K562 (cell line): ENCODE data around the gene TCAP. TPM values are rescaled to one million over a fixed set of nuclear protein-coding genes. Genes with fewer than 3 reads are reported as not detected.
A peak's percentile ranks its signal among the peaks of the same experiment; 100 is the strongest.

ENCODE experiments used
- ATF1 ChIP-seq, 2 experiments: fragments of 450-650 bp in 1 of 2; IDR thresholded peaks; 2 replicates each; pipeline ENCODE4 v1.6.1; 2016; ENCODE audit warnings: missing compliant biosample characterization in 1 of 2, missing genetic modification characterization in 1 of 2
- HDAC6 ChIP-seq: IDR thresholded peaks from 2 replicates; pipeline ENCODE4 v1.6.1; 2012; ENCODE audit warnings: low read depth, mild to moderate bottlenecking, control low read depth, inconsistent platforms, low read length, moderate library complexity
- ILF3 ChIP-seq: fragments of 450-650 bp; IDR thresholded peaks from 2 replicates; pipeline ENCODE4 v1.6.1; 2018; ENCODE audit warnings: antibody characterized with exemption, mild to moderate bottlenecking, moderate library complexity, borderline replicate concordance
- KDM4B ChIP-seq, 2 experiments: fragments of 450-650 bp in 1 of 2; sonication (generic) in 1 of 2; IDR thresholded peaks; 2 replicates each; pipeline ENCODE4 v1.6.1; 2016 to 2017; ENCODE audit warnings: borderline replicate concordance in 2 of 2, antibody characterized with exemption in 1 of 2, low read depth in 1 of 2, mild to moderate bottlenecking in 1 of 2
- MXI1 ChIP-seq: IDR thresholded peaks from 2 replicates; pipeline ENCODE4 v1.6.1; 2011; ENCODE audit warnings: low read depth, mild to moderate bottlenecking, improper control_type of control experiment, low read length
- NRF1 ChIP-seq, 2 experiments: fragments of 450-650 bp; IDR thresholded peaks in 1 of 2; conservative IDR thresholded peaks in 1 of 2; 2 replicates each; pipeline ENCODE4 v1.6.1; 2014; ENCODE audit warnings: mild to moderate bottlenecking in 2 of 2
- POLR2AphosphoS5 ChIP-seq: IDR thresholded peaks from 2 replicates; pipeline ENCODE4 v1.6.1; 2011; ENCODE audit warnings: mild to moderate bottlenecking, low read depth, low read length, moderate library complexity; ENCODE audit not compliant: control insufficient read depth, insufficient read depth
- POLR3G ChIP-seq: IDR thresholded peaks from 2 replicates; pipeline ENCODE4 v1.6.1; 2011; ENCODE audit not compliant: insufficient read length, insufficient replicate concordance; ENCODE audit errors: extremely low read depth
- SMARCA4 ChIP-seq: fragments of 450-650 bp; IDR thresholded peaks from 2 replicates; pipeline ENCODE4 v1.6.1; 2016
- ZNF311 ChIP-seq: fragments of 250-450 bp; sonication (Bioruptor Pico); IDR thresholded peaks from 2 replicates; pipeline ENCODE4 v1.4.0; 2020; ENCODE audit warnings: mild to moderate bottlenecking, moderate library complexity
- polyA plus RNA-seq, 8 experiments: library from polyadenylated mRNA; depleted of rRNA in 4 of 8; stranded (reverse) in 5 of 8; unstranded in 3 of 8; fragments of >200 nt; fragmentation: Nextera tagmentation in 2 of 8; fragmentation: Illumina TruSeq in 1 of 8; extraction: Ambion mirVana in 2 of 8; extraction: Trizol in 1 of 8; gene quantifications; 2 replicates each; pipeline versions ENCODE4 v1.2.1 to v1.2.3, GENCODE V29; 2011 to 2014; ENCODE audit warnings: inconsistent platforms in 1 of 8, missing spikeins in 1 of 8
- total RNA-seq, 7 experiments: library from RNA; depleted of rRNA in 6 of 7; stranded (reverse); fragments of >200 nt in 6 of 7; fragmentation: Illumina TruSeq in 2 of 7; extraction: Trizol in 2 of 7; gene quantifications; 2 replicates each; pipeline versions ENCODE4 v1.2.1 to v1.2.3, GENCODE V29; 2011 to 2021; ENCODE audit warnings: low replicate concordance in 1 of 7
- TF ChIP-seq, protein P1 (sequence below): fragments of 450-650 bp; IDR thresholded peaks from 2 replicates; pipeline ENCODE4 v1.7.1; 2018; ENCODE audit warnings: mild to moderate bottlenecking, low read depth; ENCODE audit not compliant: partially characterized antibody
- TF ChIP-seq, protein P2 (sequence below), 3 experiments: fragments of 200-800 bp in 1 of 3; fragments of 250-450 bp in 1 of 3; fragments of 450-650 bp in 1 of 3; sonication (Bioruptor Pico) in 1 of 3; sonication (Bioruptor generic) in 1 of 3; formaldehyde crosslinking in 1 of 3; IDR thresholded peaks; 2 replicates each; pipeline versions ENCODE4 v1.6.1 to v1.8.0; 2016 to 2022; ENCODE audit warnings: mild to moderate bottlenecking in 2 of 3, missing genetic modification characterization in 2 of 3, missing compliant biosample characterization in 1 of 3, moderate library complexity in 1 of 3
- TF ChIP-seq, protein P3 (sequence below): fragments of 450-650 bp; IDR thresholded peaks from 2 replicates; pipeline ENCODE4 v1.6.1; 2016; ENCODE audit warnings: borderline replicate concordance

TCAP gene
- total and polyA plus RNA-seq, 9 of the 15 experiments (the other 6 are each of a cell fraction or from before 2014, with no cell fraction given): 0.33 to 1.4 (median 0.82) TPM; not detected in 2

DNA sequence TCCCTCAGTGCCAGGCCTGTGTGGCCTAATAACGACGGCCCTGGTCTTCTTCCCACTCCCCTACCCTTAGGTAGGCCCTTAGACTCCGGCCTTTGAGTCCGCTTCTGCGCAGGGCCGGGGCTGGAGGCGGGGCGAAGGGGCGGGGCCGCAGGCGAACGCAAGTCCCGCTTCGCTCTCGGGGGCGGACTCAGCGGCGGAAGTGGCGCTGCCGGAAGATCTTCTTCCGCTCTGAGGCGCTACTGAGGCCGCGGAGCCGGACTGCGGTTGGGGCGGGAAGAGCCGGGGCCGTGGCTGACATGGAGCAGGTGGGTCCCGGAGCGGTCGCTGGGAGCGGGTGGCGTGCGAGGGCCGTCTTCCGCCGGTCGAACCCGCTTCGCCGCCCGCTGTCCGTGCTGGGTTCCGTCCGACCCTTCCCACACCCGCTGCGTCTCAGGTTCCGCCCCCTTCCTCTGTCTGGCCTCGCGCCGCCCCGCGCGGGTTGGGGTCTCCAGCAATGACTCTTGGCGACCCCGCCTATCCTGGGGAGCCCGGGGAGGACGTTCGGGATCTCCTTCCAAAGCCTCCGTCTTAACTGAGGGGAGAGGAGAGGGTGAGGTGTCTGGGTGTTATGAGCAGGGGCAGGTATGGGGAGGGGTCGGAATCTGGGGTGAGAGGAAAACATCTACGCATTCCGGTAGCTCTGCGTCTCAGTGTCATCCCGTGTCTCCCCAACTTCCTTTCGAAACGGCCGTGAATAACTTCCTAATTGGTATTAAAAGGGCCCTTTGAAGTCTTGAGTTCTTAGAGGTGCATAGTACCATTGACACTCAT is 28.0 kb upstream of the TCAP start, which contains the start of gene STARD3 (continued):
- TF ChIP-seq, protein P1, sequence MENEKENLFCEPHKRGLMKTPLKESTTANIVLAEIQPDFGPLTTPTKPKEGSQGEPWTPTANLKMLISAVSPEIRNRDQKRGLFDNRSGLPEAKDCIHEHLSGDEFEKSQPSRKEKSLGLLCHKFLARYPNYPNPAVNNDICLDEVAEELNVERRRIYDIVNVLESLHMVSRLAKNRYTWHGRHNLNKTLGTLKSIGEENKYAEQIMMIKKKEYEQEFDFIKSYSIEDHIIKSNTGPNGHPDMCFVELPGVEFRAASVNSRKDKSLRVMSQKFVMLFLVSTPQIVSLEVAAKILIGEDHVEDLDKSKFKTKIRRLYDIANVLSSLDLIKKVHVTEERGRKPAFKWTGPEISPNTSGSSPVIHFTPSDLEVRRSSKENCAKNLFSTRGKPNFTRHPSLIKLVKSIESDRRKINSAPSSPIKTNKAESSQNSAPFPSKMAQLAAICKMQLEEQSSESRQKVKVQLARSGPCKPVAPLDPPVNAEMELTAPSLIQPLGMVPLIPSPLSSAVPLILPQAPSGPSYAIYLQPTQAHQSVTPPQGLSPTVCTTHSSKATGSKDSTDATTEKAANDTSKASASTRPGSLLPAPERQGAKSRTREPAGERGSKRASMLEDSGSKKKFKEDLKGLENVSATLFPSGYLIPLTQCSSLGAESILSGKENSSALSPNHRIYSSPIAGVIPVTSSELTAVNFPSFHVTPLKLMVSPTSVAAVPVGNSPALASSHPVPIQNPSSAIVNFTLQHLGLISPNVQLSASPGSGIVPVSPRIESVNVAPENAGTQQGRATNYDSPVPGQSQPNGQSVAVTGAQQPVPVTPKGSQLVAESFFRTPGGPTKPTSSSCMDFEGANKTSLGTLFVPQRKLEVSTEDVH: peak; percentile 70
- TF ChIP-seq MXI1 (0 out of 2 replicates have a peak, but pooled peaks have one; percentile 27), NRF1 (conservative IDR thresholded peaks at IDR 0.05 in 1 of 2, IDR thresholded peaks at IDR 0.05 in 1 of 2) (peak; percentile 90 to 92), POLR3G (no peak), SMARCA4 (no peak), ATF1 (CRISPR knock-in tag; IDR thresholded peaks at IDR 0.05) (0 out of 2 replicates have a peak, but pooled peaks have one; percentile 7), ATF1 (tag; IDR thresholded peaks at IDR 0.05) (peak; percentile 83), ZNF311 (CRISPR knock-in tag) (no peak), ILF3 (no peak), POLR2AphosphoS5 (peak; percentile 72), HDAC6 (no peak), KDM4B (IDR thresholded peaks at IDR 0.05; ENCODE audit: borderline replicate concordance in 2 of 2, low read depth in 1 of 2) (peak in 1 of 2 experiments; percentile 86; a peak in 2 of 4 replicates)
- TF ChIP-seq, protein P2, sequence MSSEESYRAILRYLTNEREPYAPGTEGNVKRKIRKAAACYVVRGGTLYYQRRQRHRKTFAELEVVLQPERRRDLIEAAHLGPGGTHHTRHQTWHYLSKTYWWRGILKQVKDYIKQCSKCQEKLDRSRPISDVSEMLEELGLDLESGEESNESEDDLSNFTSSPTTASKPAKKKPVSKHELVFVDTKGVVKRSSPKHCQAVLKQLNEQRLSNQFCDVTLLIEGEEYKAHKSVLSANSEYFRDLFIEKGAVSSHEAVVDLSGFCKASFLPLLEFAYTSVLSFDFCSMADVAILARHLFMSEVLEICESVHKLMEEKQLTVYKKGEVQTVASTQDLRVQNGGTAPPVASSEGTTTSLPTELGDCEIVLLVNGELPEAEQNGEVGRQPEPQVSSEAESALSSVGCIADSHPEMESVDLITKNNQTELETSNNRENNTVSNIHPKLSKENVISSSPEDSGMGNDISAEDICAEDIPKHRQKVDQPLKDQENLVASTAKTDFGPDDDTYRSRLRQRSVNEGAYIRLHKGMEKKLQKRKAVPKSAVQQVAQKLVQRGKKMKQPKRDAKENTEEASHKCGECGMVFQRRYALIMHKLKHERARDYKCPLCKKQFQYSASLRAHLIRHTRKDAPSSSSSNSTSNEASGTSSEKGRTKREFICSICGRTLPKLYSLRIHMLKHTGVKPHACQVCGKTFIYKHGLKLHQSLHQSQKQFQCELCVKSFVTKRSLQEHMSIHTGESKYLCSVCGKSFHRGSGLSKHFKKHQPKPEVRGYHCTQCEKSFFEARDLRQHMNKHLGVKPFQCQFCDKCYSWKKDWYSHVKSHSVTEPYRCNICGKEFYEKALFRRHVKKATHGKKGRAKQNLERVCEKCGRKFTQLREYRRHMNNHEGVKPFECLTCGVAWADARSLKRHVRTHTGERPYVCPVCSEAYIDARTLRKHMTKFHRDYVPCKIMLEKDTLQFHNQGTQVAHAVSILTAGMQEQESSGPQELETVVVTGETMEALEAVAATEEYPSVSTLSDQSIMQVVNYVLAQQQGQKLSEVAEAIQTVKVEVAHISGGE (CRISPR knock-in tag; IDR thresholded peaks at IDR 0.05): peak in 2 of 3 experiments; percentile 92 to 99; a peak in 5 of 6 replicates
- TF ChIP-seq, protein P3, sequence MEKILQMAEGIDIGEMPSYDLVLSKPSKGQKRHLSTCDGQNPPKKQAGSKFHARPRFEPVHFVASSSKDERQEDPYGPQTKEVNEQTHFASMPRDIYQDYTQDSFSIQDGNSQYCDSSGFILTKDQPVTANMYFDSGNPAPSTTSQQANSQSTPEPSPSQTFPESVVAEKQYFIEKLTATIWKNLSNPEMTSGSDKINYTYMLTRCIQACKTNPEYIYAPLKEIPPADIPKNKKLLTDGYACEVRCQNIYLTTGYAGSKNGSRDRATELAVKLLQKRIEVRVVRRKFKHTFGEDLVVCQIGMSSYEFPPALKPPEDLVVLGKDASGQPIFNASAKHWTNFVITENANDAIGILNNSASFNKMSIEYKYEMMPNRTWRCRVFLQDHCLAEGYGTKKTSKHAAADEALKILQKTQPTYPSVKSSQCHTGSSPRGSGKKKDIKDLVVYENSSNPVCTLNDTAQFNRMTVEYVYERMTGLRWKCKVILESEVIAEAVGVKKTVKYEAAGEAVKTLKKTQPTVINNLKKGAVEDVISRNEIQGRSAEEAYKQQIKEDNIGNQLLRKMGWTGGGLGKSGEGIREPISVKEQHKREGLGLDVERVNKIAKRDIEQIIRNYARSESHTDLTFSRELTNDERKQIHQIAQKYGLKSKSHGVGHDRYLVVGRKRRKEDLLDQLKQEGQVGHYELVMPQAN: peak; percentile 26; the same call in 1 of the 2 replicates
